Right atrium auricular region (tissue), 2 donors: ENCODE results near the gene DPP10. TPM values are rescaled to one million over a fixed set of nuclear protein-coding genes. Genes with fewer than 3 reads are reported as not detected.

Experiments
- DNase-seq: peaks from one replicate; pipeline ENCODE4 v3.0.0-alpha.2; 2019; ENCODE audit warnings: low spot score
- H3K27ac ChIP-seq, 2 donors: fragments of 200-600 bp; sonication (generic); 1 replicate in 1 of 2; 2 replicates in 1 of 2; pipeline ENCODE4 v1.5.1; 2016 to 2019
- H3K27me3 ChIP-seq, 2 donors: fragments of 200-600 bp; sonication (generic); one replicate each; pipeline versions ENCODE4 v1.5.1 to v1.6.0; 2017 to 2019
- H3K36me3 ChIP-seq: fragments of 200-600 bp; sonication (generic); one replicate; pipeline ENCODE4 v1.5.1; 2016
- H3K4me1 ChIP-seq, 2 donors: fragments of 200-600 bp; sonication (generic); one replicate each; pipeline versions ENCODE4 v1.5.1 to v1.6.0; 2017 to 2019
- H3K4me3 ChIP-seq, 2 donors: fragments of 200-600 bp; sonication (generic); 1 replicate in 1 of 2; 2 replicates in 1 of 2; pipeline ENCODE4 v1.5.1; 2017 to 2019; ENCODE audit warnings: mild to moderate bottlenecking in 1 of 2, moderate library complexity in 1 of 2
- H3K9me3 ChIP-seq, 2 donors: fragments of 200-600 bp; sonication (generic); one replicate each; pipeline ENCODE4 v1.5.1; 2019
- total RNA-seq, 2 donors: library from RNA; depleted of rRNA; stranded (reverse); fragments of >200 nt; gene quantifications; one replicate each; pipeline ENCODE4 v1.1.0, GENCODE V29; 2016
- TF ChIP-seq, protein P1 (sequence below), 2 donors: fragments of 200-600 bp; sonication (generic); IDR thresholded peaks; one replicate each; pipeline ENCODE4 v1.5.1; 2019; ENCODE audit warnings: antibody characterized with exemption in 2 of 2

DPP10 gene
- total RNA-seq, 2 donors from 2014 or later, result not detected

DNA sequence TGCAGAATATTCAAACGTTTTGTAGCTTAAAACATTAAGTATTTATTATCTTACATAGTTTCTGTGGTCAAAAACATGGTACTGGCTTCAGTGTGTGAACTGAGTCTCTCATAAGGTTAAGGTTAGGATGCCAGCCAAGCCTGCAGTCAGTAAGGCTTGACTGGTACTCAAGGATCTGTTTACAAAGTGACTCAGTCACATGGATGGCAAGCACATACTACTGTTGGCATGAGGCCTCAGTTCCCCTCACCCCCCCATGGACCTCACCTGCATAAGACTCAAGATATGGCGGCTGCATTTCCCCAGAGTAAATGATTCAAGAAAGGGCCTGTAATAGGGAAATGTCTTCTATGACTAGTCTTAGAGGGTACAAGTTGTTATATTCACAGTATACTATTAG lies 1167.5 kb downstream of the DPP10 start:
- H3K36me3 ChIP-seq, result no peaks in the 10 kb centered on the region
- TF ChIP-seq, protein P1, sequence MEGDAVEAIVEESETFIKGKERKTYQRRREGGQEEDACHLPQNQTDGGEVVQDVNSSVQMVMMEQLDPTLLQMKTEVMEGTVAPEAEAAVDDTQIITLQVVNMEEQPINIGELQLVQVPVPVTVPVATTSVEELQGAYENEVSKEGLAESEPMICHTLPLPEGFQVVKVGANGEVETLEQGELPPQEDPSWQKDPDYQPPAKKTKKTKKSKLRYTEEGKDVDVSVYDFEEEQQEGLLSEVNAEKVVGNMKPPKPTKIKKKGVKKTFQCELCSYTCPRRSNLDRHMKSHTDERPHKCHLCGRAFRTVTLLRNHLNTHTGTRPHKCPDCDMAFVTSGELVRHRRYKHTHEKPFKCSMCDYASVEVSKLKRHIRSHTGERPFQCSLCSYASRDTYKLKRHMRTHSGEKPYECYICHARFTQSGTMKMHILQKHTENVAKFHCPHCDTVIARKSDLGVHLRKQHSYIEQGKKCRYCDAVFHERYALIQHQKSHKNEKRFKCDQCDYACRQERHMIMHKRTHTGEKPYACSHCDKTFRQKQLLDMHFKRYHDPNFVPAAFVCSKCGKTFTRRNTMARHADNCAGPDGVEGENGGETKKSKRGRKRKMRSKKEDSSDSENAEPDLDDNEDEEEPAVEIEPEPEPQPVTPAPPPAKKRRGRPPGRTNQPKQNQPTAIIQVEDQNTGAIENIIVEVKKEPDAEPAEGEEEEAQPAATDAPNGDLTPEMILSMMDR (IDR thresholded peaks at IDR 0.05), result no peak

DNA sequence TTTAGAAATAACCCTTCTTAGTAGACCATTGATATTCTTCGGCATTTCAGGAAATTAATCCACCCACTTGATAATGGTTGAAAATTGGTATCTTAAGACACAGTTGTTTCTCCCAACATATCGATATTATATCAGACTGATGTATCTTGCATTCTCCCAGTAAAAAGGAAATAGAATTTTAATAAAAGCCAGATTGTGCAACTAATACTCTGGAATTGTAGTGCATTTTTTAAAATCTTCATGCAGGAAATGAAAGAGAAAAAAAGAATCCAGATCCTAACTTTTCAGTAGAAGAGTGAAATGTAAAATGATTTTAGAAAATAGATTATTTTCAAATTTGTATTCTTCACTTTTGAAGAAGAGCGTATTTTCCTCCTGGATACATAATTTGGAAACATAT lies 1168.4 kb downstream of the DPP10 start:
- Histone ChIP-seq H3K4me3 (no peak overlapping the region), H3K9me3 (no peaks in the 10 kb centered on the region), H3K36me3 (no peaks in the 10 kb centered on the region), H3K4me1 (no peaks in the 10 kb centered on the region), H3K27me3 (no peaks in the 10 kb centered on the region), H3K27ac (no peak overlapping the region)
- DNase-seq, result no peak
- TF ChIP-seq, protein P1 (IDR thresholded peaks at IDR 0.05), result no peak

More for the DNA sequence above, 1167.5 kb downstream of the DPP10 start:
- DNase-seq, result no peak
- Histone ChIP-seq H3K4me1 (no peaks in the 10 kb centered on the region), H3K27ac (no peak overlapping the region), H3K4me3 (no peak overlapping the region), H3K27me3 (no peaks in the 10 kb centered on the region), H3K9me3 (no peaks in the 10 kb centered on the region)

DNA sequence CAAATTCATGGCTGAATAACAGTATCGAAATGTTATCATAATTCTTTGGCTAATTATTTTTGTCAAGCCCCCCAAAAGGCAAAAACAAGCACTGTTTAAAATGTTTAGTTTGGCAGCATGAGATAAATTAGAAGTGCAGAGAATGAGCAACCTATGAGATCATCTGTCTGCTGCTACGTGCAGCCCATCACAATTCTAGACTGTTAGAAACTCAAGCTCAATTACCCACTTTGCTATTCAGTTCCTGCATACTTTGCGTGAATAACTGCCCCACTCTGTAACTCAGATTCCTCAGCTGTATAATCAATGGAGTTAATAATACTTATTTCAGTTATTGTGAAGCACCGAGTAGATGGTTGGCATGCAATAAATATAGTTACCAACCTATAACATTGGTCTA lies 1181.9 kb downstream of the DPP10 start:
- no peaks in the 10 kb centered on the region for H3K4me1 ChIP-seq
- no peak overlapping the region for H3K27ac ChIP-seq
- H3K27me3 ChIP-seq, result no peaks in the 10 kb centered on the region
- H3K36me3 ChIP-seq, result no peaks in the 10 kb centered on the region
- TF ChIP-seq, protein P1 (IDR thresholded peaks at IDR 0.05), result no peak
- DNase-seq, result no peak
- no peak overlapping the region for H3K4me3 ChIP-seq
- no peaks in the 10 kb centered on the region for H3K9me3 ChIP-seq

DNA sequence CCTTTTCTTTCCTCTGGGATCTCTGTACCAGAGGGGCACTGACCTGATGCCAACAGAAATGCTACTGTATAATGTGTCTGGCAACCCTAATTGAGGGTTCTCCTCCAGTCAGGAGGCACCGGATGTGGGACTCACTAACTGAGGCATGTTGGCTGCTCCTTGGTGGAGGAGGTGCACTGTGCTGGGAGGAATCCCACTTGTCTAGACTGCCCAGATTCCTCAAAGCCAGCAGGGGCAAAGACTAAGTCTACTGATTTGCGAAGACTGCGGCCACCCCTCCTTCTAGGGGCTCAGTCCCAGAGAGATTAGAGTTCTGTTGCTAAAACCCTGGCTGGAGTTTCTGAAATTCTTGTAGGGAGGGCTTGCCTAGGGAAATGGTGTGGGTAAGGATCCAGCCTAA lies 1192.1 kb downstream of the DPP10 start:
- H3K27me3 ChIP-seq, result no peaks in the 10 kb centered on the region
- no peak for DNase-seq
- H3K27ac ChIP-seq, result no peak overlapping the region
- no peak overlapping the region for H3K4me3 ChIP-seq
- no peaks in the 10 kb centered on the region for H3K4me1 ChIP-seq
- H3K9me3 ChIP-seq, result peaks cover 0 to 8% of the 10 kb centered on the region in 2 donors
- TF ChIP-seq, protein P1 (IDR thresholded peaks at IDR 0.05), result no peak
- no peaks in the 10 kb centered on the region for H3K36me3 ChIP-seq

DNA sequence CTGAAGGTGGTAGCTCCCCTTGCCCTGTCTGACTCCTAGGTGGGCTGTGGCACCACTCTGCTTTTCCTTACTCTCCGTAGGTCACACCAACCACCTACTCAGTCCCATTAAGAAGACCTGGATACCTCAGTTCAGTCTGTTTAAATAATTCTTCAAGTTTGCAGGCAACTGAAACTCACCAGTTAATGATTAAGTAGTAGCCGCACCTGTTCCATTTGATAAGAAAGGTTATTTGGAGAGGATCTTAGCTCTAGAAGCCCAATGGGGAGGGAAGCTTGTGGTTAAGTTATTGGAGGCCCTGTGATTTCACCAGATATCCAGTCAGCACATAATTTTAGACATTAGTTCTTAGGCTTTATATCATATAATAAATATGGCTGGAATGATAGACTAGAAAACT lies 1193.0 kb downstream of the DPP10 start:
- H3K27me3 ChIP-seq, result no peaks in the 10 kb centered on the region
- DNase-seq, result no peak
- TF ChIP-seq, protein P1 (IDR thresholded peaks at IDR 0.05), result no peak
- no peak overlapping the region for H3K27ac ChIP-seq
- no peaks in the 10 kb centered on the region for H3K36me3 ChIP-seq
- peaks cover 0 to 8% of the 10 kb centered on the region in 2 donors for H3K9me3 ChIP-seq
- no peaks in the 10 kb centered on the region for H3K4me1 ChIP-seq
- no peak overlapping the region for H3K4me3 ChIP-seq

DNA sequence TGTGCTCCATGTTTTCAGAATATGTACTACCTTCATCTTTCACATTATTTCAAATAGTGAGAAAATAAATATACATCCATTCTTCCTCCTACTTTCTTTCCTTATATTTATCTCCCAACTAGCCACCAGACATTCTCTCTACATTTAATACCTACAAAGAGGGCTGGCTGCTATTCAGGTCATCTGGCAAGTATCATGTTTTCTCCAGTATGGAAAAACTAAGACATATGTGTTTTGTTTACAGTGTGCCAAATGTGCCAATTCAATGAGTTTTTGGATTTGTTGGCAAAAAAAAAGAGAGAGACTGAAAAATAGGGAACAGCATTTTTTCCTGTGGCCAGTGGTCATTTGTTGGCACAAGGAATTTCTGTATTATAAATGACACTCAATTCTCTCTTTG lies 1207.3 kb downstream of the DPP10 start:
- TF ChIP-seq, protein P1 (IDR thresholded peaks at IDR 0.05), result no peak
- Histone ChIP-seq H3K27me3 (no peaks in the 10 kb centered on the region), H3K4me3 (no peak overlapping the region), H3K27ac (no peak overlapping the region), H3K4me1 (no peaks in the 10 kb centered on the region), H3K36me3 (no peaks in the 10 kb centered on the region), H3K9me3 (no peaks in the 10 kb centered on the region)
- no peak for DNase-seq
